Measurements from ENCODE around the gene MUL1. TPM values are rescaled to one million over a fixed set of nuclear protein-coding genes. Genes with fewer than 3 reads are reported as not detected.

Gene MUL1
- total and polyA plus RNA-seq, 3 donors from 2014 or later: 22.4 to 32.0 (median 28.9) TPM

GRCh38 chr1:20551945-20552727 is 44.2 kb upstream of the MUL1 start, which contains the start of gene FAM43B:
Gene FAM43B, plus strand, starts transcription at chr1:20552573. Its CDS starts 401 bp downstream, at chr1:20552974.
- TF ChIP-seq POLR2A (IDR thresholded peaks at IDR 0.05) (no peak), CTCF (IDR thresholded peaks at IDR 0.05) (no peak)
- peak within 1 kb of the TSS; percentile 15 to 60 for H3K4me3 ChIP-seq
- 2 to 7% methylated on average over 11 to 34 of the region's 47 CpGs for WGBS, 2 donors
- H3K9me3 ChIP-seq: no peaks in the 10 kb centered on the region
- peak; percentile 69 for DNase-seq
- H3K27ac ChIP-seq: peak within 1 kb of the TSS; percentile 31 to 52
- no peaks in the 10 kb centered on the region for H3K36me3 ChIP-seq (ENCODE audit: low read depth, missing control alignments)
- intact Hi-C loops (cut with DNase I; ENCODE audit: low total_unique reads): no loop called here
- H3K27me3 ChIP-seq: no peaks in the 10 kb centered on the region
- peaks cover 17% of the 10 kb centered on the region for H3K4me1 ChIP-seq

- Histone ChIP-seq H3K27ac (peak overlapping the region in 1 of 2 donors; percentile 52), H3K9me3 (no peaks in the 10 kb centered on the region), H3K4me1 (peaks cover 17% of the 10 kb centered on the region), H3K27me3 (no peaks in the 10 kb centered on the region), H3K4me3 (no peak overlapping the region), H3K36me3 (ENCODE audit: low read depth, missing control alignments) (no peaks in the 10 kb centered on the region)
- DNase-seq: no peak
- WGBS, 2 donors: 41 to 46% methylated on average over 3 of the region's 3 CpGs
- intact Hi-C loops (cut with DNase I; ENCODE audit: low total_unique reads): no loop called here
- TF ChIP-seq CTCF (IDR thresholded peaks at IDR 0.05) (no peak), POLR2A (IDR thresholded peaks at IDR 0.05) (no peak)
Observed at GRCh38 chr1:20551161-20551560, 43.2 kb upstream of the MUL1 start.

GRCh38 chr1:20546637-20547036 is 38.7 kb upstream of the MUL1 start:
- WGBS, 2 donors: 85 to 90% methylated on average over 3 of the region's 3 CpGs

GRCh38 chr1:20540281-20540680 is 32.3 kb upstream of the MUL1 start:
- no peak overlapping the region for H3K27ac ChIP-seq
- intact Hi-C loops (cut with DNase I; ENCODE audit: low total_unique reads): no loop called here
- DNase-seq: no peak
- no peaks in the 10 kb centered on the region for H3K9me3 ChIP-seq
- no peak overlapping the region for H3K4me3 ChIP-seq
- no peak for TF ChIP-seq POLR2A (IDR thresholded peaks at IDR 0.05)
- no peak for TF ChIP-seq CTCF (IDR thresholded peaks at IDR 0.05)
- no peaks in the 10 kb centered on the region for H3K27me3 ChIP-seq
- peaks cover under 1% of the 10 kb centered on the region for H3K4me1 ChIP-seq
- 75 to 100% methylated on average over 1 of the region's 1 CpG for WGBS, 2 donors
- H3K36me3 ChIP-seq (ENCODE audit: low read depth, missing control alignments): no peaks in the 10 kb centered on the region

More at GRCh38 chr1:20546637-20547036, 38.7 kb upstream of the MUL1 start:
- no peaks in the 10 kb centered on the region for H3K27me3 ChIP-seq
- intact Hi-C loops (cut with DNase I; ENCODE audit: low total_unique reads): no loop called here
- H3K4me1 ChIP-seq: peaks cover 6% of the 10 kb centered on the region
- H3K27ac ChIP-seq: no peak overlapping the region
- no peaks in the 10 kb centered on the region for H3K9me3 ChIP-seq
- TF ChIP-seq POLR2A (IDR thresholded peaks at IDR 0.05) (no peak), CTCF (IDR thresholded peaks at IDR 0.05) (no peak)
- H3K36me3 ChIP-seq (ENCODE audit: low read depth, missing control alignments): no peaks in the 10 kb centered on the region
- no peak for DNase-seq
- no peak overlapping the region for H3K4me3 ChIP-seq

Measured in testis (tissue), 3 donors.